Measurements from ENCODE around the gene ABCD3.

DNA sequence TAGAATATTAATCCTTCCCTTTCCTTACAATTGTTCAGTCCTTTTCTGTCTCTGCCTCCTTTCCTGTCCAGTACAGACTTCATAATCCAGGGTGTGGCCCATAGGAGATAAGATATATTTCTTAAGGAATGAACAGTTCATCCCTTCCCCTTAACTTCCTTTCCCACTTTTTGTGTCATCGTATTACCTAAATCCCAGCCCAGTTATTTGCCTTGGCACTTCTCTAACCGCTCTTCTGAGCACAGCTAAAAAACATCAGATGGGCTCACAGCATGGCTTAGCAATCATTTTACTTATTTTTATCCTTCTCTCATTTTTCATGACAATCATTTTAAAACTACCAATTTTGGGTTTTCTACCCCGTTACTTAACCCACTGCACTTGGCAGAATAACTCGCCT, 83.7 kb downstream of the ABCD3 start:
- TF ChIP-seq, protein P1, sequence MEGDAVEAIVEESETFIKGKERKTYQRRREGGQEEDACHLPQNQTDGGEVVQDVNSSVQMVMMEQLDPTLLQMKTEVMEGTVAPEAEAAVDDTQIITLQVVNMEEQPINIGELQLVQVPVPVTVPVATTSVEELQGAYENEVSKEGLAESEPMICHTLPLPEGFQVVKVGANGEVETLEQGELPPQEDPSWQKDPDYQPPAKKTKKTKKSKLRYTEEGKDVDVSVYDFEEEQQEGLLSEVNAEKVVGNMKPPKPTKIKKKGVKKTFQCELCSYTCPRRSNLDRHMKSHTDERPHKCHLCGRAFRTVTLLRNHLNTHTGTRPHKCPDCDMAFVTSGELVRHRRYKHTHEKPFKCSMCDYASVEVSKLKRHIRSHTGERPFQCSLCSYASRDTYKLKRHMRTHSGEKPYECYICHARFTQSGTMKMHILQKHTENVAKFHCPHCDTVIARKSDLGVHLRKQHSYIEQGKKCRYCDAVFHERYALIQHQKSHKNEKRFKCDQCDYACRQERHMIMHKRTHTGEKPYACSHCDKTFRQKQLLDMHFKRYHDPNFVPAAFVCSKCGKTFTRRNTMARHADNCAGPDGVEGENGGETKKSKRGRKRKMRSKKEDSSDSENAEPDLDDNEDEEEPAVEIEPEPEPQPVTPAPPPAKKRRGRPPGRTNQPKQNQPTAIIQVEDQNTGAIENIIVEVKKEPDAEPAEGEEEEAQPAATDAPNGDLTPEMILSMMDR (conservative IDR thresholded peaks at IDR 0.05; ENCODE audit: low read length): no peak
- no peak for TF ChIP-seq EZH2phosphoT487 (IDR thresholded peaks at IDR 0.05; ENCODE audit: borderline replicate concordance)
